ENCODE measurements around the gene GNA14.
A peak's percentile ranks its signal among the peaks of the same experiment; 100 is the strongest.
"Not testable (repeated sequence)": the region's sequence is repeated elsewhere in the genome, so short reads cannot be mapped to it uniquely, and the experiment has no call there.

Gene GNA14

GRCh38 chr9:77648234-77649108 lies at the start of gene GNA14:
Gene GNA14 (minus strand): TSS chr9:77648322. CDS start chr9:77647793, 529 bp downstream.
- peak; percentile 24 for DNase-seq (ENCODE audit: low read depth)

- no peak for DNase-seq (ENCODE audit: low read depth)
Measured at GRCh38 chr9:77697238-77697984, 49.3 kb upstream of the GNA14 start.

- not testable (repeated sequence) for DNase-seq (ENCODE audit: low read depth)
Measured at GRCh38 chr9:77690723-77691122, 42.6 kb upstream of the GNA14 start.

DNA sequence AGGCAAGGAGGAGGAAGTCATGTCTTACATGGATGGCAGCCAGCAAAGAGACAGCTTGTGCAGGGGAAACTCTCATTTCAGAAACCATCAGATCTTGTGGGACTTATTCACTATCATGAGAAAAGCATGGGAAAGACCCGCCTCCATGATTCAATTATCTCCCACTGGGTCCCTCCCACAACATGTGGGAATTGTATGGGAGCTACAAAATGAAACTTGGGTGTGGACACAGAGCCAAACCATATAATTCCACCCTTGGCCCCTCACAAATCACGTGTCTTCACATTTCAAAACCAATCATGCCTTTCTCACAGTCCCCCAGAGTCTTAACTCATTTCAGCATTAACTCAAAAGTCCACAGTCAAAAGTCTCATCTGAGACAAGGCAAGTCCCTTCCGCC lies 42.0 kb upstream of the GNA14 start:
- DNase-seq (ENCODE audit: low read depth) = not testable (repeated sequence)

DNA sequence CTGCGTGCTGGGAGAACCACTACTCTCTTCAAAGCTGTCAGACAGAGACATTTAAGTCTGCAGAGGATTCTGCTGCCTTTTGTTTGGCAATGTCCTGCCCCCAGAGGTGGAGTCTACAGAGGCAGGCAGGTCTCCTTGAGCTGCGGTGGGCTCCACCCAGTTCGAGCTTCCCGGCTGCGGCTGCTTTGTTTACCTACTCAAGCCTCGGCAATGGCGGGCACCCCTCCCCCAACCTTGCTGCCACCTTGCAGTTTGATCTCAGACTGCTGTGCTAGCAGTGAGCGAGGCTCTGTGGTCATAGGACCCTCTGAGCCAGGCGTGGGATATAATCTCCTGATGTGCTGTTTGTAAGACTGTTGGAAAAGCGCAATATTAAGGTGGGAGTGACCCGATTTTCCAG lies 39.6 kb upstream of the GNA14 start:
- not testable (repeated sequence) for DNase-seq (ENCODE audit: low read depth)

DNA sequence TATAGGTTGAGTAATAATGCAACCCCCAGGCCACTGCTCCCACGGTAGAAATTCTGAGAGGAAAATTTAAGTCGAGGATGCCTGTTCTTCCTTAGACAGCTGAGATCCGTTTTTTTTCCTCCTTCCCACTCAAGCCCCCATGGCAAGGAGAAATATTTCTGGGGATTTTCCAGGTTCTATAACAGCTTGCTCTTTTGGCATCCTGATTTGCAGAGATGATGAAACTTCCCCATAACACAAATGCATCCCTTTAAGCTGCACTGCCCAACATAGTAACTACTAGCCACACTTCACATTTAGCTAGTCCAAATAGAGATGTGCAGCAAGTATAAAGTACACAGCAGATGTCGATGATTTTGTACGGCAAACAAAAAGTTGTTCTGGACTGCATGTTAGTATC lies 32.5 kb upstream of the GNA14 start:
- DNase-seq (ENCODE audit: low read depth) = no peak

DNA sequence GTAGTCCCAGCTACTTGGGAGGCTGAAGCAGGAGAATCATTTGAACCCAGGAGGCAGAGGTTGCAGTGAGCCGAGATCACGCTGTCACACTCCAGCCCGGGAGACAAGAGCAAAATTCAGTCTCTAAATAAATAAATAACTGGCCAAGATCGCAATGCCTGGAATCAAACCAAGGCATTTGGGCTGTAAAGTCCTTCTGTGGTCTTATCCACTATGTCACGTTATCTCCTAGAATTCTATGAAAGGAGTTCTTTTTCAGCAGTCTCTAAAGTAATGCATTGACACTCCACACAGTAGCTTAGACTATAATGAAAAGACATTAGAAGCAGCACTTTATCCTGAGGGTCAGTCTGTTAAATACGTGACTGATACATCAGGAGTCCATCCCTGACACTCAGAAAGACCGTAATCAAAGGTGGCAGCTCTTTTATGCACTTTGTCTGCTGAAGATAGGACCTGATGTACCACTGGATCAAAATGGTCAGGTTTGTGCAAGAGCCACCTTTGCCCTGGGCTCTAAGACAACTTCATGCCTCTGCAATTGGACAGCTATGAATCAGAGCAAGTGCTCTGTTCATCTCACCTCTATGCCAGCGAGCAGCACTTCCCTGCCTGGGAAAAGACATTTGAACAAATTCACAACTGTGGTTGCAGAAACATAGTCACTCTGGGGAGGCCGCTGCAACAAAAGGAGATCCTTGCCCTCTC lies 31.7 kb upstream of the GNA14 start:
- DNase-seq (ENCODE audit: low read depth) = no peak

DNA sequence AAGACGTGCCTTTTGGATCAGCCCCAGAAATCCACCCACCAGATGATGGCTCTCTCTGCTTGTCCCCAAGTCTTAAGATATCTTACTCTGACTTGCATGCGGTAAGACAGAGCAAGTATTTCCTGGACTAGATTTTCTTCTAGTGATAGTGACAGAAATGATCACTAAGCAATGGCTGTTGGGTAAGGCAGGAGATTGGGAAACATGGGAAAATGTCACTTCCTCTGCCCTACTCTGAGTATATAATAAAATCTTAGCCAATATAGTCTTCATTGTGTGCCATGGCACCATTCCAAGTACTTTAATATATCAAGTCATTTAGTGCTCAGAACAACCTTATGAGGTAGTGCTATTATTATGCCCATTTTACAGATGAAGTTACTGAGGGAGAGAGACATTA lies 31.0 kb upstream of the GNA14 start:
- no peak for DNase-seq (ENCODE audit: low read depth)

GRCh38 chr9:77677957-77678535 lies 29.9 kb upstream of the GNA14 start:
- no peak for DNase-seq (ENCODE audit: low read depth)

- DNase-seq (ENCODE audit: low read depth) = no peak
Measured at GRCh38 chr9:77677397-77677796, 29.3 kb upstream of the GNA14 start.

- peak; percentile 26 for DNase-seq (ENCODE audit: low read depth)
Measured at GRCh38 chr9:77673941-77674791, 26.0 kb upstream of the GNA14 start.

- no peak for DNase-seq (ENCODE audit: low read depth)
Measured at GRCh38 chr9:77672183-77672582, 24.1 kb upstream of the GNA14 start.

DNA sequence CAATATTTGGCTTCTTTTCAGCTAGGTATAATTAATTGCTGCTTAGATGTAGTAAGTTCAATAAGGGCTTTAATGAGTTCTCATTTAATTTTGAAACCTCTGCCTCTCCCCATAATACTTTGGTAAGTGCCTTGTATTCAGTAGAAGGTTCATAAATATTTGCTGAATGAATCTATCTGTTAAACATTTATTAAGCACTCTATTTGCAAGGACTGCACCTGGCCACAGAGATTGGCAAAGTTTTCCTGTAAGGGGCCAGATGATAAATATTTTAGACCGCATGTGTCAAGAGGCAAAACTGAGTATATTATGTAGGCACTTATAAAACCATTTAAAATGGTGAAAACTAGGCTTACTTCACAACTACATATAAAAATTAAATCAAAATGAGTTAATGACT lies 19.0 kb upstream of the GNA14 start:
- DNase-seq (ENCODE audit: low read depth) = no peak

GRCh38 chr9:77663754-77664153 lies 15.6 kb upstream of the GNA14 start:
- DNase-seq (ENCODE audit: low read depth) = peak; percentile 15

- DNase-seq (ENCODE audit: low read depth) = no peak
Measured at GRCh38 chr9:77661566-77662085, 13.5 kb upstream of the GNA14 start.

- DNase-seq (ENCODE audit: low read depth) = no peak
Measured at GRCh38 chr9:77659926-77660325, 11.8 kb upstream of the GNA14 start.

- no peak for DNase-seq (ENCODE audit: low read depth)
Measured at GRCh38 chr9:77651203-77651602, 3.1 kb upstream of the GNA14 start.

DNA sequence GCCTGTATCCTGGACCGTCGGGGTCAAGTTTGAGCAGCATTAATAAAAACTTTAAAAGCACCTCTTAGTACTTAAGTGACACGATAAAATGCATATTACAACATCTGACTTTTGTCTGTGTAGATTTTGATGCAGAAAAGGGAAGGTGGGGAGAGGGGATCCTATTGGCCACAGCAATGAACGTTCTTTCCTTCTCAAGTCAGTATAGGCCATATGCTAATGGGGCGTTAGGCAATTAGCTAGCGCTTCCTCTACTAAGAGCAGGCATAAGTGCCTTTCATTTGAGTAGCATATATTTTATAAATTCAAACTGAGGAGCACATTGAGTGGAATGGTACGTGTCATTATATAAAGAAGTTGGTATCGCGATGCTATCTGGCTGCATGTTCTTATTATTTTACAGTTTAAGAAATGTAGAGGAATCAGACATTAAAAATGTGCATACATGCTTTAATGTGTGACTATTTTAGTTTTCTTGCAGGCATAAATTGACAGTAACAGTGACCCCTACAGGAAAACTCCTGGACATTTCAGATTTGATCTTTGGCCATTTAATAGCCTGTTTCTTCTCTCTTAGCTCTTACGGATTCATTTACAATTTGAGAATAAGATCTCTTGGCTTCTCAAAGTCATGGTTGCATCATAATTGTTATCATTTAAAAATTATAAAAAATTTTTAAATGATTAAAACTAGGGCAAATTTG lies 1.1 kb upstream of the GNA14 start:
- peak; percentile 56 for DNase-seq (ENCODE audit: low read depth)

DNA sequence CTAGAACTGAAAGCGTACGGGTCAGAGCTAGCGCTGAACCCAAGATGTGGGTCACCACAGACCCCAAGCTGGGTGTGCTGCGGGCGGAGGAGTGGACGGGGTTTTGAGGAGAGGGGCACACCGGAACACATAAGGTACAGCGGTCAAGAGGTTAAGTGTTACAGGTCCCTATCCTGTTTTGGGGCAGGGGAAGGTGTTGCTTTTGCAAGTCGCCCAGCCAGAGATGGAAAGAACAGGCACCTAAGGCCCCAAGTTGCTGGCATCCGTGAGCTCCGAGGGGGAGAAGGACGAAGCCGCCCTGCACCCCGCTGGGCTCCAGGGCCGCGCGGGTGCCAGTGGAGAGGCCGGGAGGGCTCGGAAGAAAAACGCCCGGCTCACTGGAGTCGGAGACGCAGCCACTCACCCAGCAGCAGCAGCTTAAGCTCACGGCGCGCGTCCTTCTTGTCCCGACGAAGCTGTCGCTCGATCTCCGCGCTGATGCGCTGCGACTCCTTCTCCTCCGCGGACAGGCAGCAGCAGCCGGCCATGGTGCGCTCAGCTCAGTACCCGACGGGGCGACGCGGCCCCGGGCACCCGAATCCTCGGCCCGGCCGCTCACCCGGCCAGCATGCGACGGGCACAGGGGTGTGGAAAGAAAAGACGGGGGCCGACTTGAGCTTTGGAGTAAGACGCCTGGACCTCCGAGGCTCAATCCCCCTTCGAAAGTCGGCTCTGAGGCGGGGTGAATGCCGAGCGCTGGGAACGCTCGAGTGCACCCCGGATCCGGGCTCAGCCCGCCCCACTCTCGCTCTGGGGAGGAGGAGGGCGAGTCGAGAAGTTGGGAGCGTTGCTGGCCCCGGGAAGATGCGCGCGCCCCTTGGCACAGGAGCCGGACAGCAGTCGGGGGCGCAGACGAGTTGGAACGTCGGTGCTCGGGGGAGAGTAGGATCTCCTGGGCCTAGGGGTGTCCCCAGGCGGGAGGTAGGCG lies 572 bp downstream of the GNA14 start:
- DNase-seq (ENCODE audit: low read depth) = peak; percentile 28

All from iris pigment epithelial cell (primary cell).